GM18517 (cell line): Measurements from ENCODE around the gene GAST.
A peak's percentile ranks its signal among the peaks of the same experiment; 100 is the strongest.
"Not testable (repeated sequence)": the region's sequence is repeated elsewhere in the genome, so short reads cannot be mapped to it uniquely, and the experiment has no call there.

ENCODE experiments used
- ATAC-seq: cut with Tn5 transposase; IDR thresholded peaks from one replicate; pipeline ENCODE4 v1.9.1; 2021; ENCODE audit warnings: mild to moderate bottlenecking, moderate library complexity; ENCODE audit not compliant: unreplicated experiment

The GAST gene, protein sequence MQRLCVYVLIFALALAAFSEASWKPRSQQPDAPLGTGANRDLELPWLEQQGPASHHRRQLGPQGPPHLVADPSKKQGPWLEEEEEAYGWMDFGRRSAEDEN

GRCh38 chr17:41711669-41712400, at the start of gene GAST:
GAST (plus strand) TSS chr17:41712331; CDS start chr17:41715437, 3,106 bp downstream.
- ATAC-seq: no peak

- no peak for ATAC-seq
Measured at GRCh38 chr17:41663451-41664171, 48.5 kb upstream of the GAST start.

DNA sequence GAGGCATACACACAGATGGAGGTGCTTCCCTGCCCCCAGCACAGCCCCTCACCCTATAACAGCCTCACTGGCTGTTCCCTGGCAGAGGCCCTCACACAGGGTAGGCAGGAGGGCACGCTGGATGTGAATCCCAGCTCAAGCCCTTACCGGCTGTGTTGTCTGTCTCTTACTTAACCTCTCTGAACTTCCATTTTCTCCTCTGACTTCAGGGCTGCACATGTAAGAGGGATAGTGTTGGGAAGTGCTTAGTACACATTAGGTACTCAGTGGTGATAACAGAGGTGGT, 48.0 kb upstream of the GAST start:
- no peak for ATAC-seq

DNA sequence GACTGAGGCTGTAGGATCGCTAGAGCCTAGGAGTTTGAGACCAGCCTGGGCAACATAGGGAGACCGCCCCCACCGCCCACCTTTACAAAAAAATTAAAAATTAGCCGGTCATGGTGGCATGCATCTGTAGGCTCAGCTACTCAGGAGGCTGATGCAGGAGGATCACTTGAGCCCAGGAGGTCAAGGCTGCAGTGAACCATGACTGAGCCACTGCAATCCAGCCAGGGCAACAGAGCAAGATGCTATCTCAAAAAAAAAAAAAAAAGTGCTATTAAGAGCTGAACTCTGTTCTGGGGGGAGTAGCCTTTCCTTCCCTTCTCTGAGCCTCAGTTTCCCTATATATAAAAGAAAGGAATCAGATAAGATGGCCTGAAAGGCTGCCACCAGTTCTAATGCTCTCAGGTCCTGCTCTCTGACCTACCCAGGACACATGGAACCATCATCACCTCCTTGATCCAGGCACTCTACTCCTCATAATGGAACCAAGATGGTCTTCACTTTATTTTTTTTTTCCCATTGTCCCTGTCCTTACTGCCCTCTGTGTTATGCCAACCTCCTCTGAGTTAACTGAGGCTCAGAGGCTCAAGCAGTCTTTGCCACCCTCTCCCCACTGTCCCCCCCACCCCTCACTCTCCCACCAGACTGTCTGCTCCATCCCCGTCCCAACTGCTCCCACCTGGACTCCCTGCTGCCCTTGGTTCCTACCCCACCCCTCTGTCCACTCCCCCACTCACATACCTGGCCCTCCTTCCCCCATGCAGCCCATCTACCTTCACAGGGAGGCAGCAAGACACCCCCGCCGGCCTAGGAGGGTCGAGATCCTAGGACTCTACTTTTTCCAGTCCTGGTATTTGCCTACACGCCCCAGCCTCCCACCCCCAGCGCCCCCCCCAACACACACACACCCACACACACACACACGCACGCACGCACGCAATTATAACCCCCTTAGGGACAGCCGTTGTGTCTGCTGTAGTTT, 47.3 kb upstream of the GAST start:
- no peak for ATAC-seq

- ATAC-seq: peak; percentile 58
Measured at GRCh38 chr17:41665566-41666236, 46.4 kb upstream of the GAST start.

DNA sequence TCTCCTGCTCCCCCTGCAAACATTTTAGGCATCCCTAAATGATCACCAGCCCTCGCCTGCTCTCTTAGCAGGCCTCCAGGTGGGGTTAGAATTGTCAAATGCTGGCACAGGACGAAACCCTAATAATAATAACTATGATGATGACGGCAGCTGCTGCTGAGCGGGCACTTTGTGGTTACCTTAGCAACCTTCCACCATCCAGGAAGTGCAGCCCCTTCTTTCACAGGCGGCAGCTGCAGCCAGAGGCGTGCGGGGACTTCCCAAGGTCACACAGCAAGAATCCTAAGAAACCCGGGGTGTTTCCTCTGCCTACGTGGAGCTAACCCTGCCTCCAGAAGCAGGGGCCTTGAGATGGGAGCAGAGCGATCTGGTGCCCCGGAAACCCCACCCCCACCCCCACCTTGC, 45.9 kb upstream of the GAST start:
- ATAC-seq: peak; percentile 47

DNA sequence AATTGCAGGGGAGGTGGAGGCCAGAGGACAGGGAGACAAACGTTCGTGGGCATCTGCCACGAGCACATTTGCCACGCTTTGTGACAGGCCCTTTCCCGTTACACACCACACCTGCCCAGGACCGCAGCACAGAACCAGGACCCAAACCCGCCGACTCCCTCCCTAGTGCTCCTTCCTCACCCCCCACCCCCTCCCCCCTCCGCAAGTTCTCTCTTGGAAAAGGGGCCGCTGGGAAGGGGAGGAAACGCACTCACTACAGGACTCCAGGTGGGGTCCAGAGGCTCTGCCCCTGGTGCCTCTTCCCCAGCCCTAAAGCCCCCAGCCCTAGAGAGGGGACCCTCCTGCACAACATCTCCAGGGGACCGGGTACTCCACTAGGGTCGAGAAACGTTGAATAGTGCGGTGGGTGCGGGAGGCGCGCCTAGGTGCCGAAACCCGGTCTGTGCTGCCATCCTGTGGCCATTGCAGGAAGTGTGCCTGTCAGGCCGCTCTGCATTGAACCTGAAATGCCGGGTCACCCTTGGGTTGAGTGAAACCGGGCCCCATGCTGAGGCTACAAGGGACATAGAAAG, 45.3 kb upstream of the GAST start:
- peak; percentile 48 for ATAC-seq

- ATAC-seq: no peak
Measured at GRCh38 chr17:41667280-41668041, 44.7 kb upstream of the GAST start.

DNA sequence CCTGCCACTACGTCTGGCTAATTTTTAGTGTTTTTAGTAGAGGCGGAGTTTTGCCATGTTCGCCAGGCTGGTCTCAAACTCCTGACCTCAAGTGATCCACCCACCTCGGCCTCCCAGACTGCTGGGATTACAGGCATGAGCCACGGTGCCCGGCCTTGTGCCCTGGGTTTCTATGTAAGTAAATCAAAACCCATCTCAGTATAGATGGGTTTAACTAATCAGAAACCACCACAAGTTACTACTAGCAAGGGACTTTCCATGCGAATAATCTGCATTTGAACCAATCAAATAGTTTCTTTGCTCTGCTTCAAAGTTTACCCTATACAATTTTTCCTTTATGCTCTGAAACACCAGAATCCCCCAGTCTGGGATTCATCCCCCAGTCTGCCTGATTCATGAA, 40.0 kb upstream of the GAST start:
- ATAC-seq: no peak

DNA sequence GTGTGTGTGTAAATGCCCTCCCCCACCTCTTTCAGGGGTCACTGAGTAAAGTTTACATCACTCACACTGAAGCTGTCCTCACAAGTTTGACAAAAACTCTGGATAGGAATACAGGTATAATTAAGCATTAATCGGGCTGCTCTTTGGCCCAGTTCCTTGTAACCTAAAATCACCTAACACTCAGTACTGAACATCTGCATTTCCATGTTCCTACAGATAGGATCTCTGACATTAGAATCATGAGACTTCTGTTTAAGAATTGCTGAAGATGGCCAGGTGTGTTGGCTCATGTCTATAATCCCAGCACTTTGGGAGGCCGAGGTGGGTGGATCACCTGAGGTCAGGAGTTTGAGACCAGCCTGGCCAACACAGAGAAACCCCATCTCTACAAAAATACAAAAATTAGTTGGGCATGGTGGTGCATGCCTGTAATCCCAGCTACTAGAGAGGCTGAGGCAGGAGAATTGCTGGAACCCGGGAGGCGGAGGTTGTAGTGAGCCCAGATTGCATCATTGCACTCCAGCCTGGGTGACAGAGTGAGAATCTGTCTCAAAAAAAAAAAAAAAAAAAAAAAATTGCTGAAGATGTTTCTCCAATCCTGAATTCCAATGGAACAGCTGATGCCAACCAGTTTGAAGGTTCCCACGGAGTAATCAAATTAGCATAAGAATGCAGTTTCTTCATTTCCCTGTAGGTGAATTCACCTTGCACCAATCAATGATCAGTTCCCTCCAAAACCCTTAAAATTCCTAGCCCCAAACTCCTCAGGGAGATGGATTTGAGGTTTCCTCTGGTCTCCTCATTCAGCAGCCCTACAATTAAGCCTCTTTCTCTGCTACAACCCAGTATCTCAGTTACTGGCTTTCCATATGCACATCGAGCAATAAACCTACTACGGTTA, 36.7 kb upstream of the GAST start:
- ATAC-seq: not testable (repeated sequence)

DNA sequence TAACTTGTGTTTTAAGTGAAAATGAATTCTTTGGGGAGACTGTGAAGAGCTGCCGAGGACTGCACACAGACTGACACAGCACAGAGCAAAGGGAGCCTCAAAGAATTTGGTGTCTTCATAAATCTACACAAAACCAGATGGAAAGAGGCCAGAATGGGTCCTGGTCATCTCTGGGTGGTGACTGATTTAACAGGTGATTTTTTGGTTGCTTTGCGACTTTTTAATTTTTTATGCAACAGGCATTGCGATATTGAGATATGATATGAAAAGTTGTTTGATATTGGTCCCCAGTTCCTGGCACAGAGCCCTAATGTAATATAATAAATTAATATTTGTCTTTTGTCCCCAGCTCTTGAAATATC, 36.1 kb upstream of the GAST start:
- ATAC-seq: no peak

- ATAC-seq: peak; percentile 6
Measured at GRCh38 chr17:41678411-41678906, 33.7 kb upstream of the GAST start.

- peak; percentile 71 for ATAC-seq
Measured at GRCh38 chr17:41678907-41679739, 33.0 kb upstream of the GAST start.

DNA sequence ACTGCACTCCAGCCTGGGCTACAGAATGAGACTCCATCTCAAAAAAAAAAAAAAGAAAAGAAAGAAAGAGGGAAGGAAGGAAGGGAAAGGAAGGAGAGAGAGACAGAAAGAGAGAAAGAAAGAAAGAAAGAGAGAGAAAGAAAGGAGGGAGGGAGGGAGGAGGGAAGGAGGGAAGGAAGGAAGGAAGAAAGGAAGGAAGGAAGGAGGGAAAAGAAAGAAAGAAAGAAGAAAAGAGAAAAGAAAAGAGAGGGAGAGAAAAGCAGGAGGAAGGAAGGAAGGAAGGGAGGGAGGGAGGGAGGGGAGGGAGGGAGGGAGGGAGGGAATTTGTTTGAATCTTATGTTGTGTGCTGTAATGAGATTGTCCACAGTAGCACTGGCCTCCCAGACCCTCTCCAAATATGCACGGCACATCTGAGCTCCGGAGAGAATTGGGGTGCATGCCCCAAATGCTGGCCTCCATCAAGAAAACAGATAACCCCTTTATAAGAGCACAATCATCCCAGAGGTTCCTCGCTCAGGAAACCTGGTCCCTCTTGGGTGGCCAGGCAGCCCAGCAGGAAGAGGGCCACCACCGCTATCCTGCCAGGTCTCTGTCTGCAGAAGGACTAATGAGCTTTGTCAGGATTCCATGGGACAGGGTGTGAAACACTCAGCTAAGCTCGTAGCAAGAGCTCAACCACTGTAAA, 32.2 kb upstream of the GAST start:
- ATAC-seq: no peak

GRCh38 chr17:41680426-41681040, 31.6 kb upstream of the GAST start:
- no peak for ATAC-seq

DNA sequence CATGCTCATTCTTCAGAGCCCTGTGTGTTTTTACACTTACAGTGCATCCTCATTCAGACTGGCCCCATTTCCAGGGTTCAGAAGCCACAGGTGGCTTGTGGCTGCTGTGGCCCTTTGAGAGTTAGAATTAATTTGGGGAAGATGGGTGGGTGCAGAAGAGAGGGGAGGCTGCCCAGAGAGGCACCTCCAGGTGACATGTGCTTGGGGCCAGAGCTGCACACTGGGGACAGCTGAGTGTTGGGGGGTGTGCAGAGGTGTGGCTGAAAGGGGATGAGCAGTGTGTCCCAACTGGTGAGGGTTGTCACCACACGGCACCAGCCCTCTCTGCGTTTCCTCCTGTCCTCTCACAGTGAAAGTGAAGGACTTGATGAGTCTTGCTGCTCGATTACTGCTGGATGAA, 30.4 kb upstream of the GAST start:
- no peak for ATAC-seq

GRCh38 chr17:41682631-41683030, 29.5 kb upstream of the GAST start:
- ATAC-seq: no peak
